ENCODE measurements around the gene UBB. TPM values are rescaled to one million over a fixed set of nuclear protein-coding genes. Genes with fewer than 3 reads are reported as not detected.

The UBB gene
- total RNA-seq, 1 experiment from 2014 or later = 2,378 TPM

- TF ChIP-seq MAX (IDR thresholded peaks at IDR 0.05) (no peak), CTCF (IDR thresholded peaks at IDR 0.05 in 2 of 3, conservative IDR thresholded peaks at IDR 0.05 in 1 of 3; ENCODE audit: borderline replicate concordance in 1 of 3, insufficient read depth in 1 of 3, low read depth in 2 of 3, low read length in 2 of 3) (no peak), SIN3A (IDR thresholded peaks at IDR 0.05; ENCODE audit: low read depth) (no peak), EGR1 (IDR thresholded peaks at IDR 0.05; ENCODE audit: low read depth) (no peak), ATF3 (IDR thresholded peaks at IDR 0.05) (no peak), FOSL1 (IDR thresholded peaks at IDR 0.05; ENCODE audit: low read depth) (no peak), RAD21 (IDR thresholded peaks at IDR 0.05; ENCODE audit: low read depth) (no peak), TCF7L2 (IDR thresholded peaks at IDR 0.05; ENCODE audit: borderline replicate concordance, extremely low read depth, insufficient read depth, insufficient read length) (no peak)
Observed at GRCh38 chr17:16345565-16345964, 35.3 kb upstream of the UBB start (continued).

- Histone ChIP-seq H2AFZ (ENCODE audit: low read depth, low read length, poor library complexity, severe bottlenecking) (no peak overlapping the region), H3K4me2 (ENCODE audit: low read length) (no peak overlapping the region), H3K4me1 (ENCODE audit: control insufficient read depth in 1 of 2, insufficient read depth in 2 of 2, low read length in 2 of 2) (peaks cover 7 to 9% of the 10 kb centered on the region in 2 experiments), H4K20me1 (ENCODE audit: insufficient read depth) (peaks cover 4% of the 10 kb centered on the region; the same call in 1 of the 2 replicates), H3K27me3 (ENCODE audit: insufficient read depth, low read length) (no peaks in the 10 kb centered on the region), H3K9me2 (ENCODE audit: insufficient read depth) (no peaks in the 10 kb centered on the region), H3K36me3 (ENCODE audit: control insufficient read depth in 1 of 2, insufficient read depth in 2 of 2, low read length in 2 of 2) (peaks cover 13 to 19% of the 10 kb centered on the region in 2 experiments; a peak in 3 of 4 replicates), H3K9ac (ENCODE audit: low read length) (no peak overlapping the region), H3K79me2 (ENCODE audit: insufficient read depth, low read length) (peaks cover 27% of the 10 kb centered on the region), H3K9me3 (ENCODE audit: control insufficient read depth in 1 of 2, insufficient read depth in 1 of 2, low read depth in 1 of 2, low read length in 2 of 2) (no peaks in the 10 kb centered on the region), H3K27ac (ENCODE audit: low read depth, low read length) (no peak overlapping the region), H3K4me3 (replicated peaks in 1 of 2; ENCODE audit: low read depth in 1 of 2, low read length in 2 of 2) (no peak overlapping the region)
- intact Hi-C loops (cut with micrococcal nuclease) = no loop called here
- DNase-seq (ENCODE audit: low read depth, low spot score) (no peak), ATAC-seq (0 out of 2 replicates have a peak, but pooled peaks have one; percentile 13)
- TF ChIP-seq ZNF274 (IDR thresholded peaks at IDR 0.05; ENCODE audit: low read depth, low read length) (no peak), CEBPB (IDR thresholded peaks at IDR 0.05; ENCODE audit: low read depth) (no peak), ZBTB33 (IDR thresholded peaks at IDR 0.05; ENCODE audit: extremely low read depth, insufficient replicate concordance, low read length) (no peak), ELF1 (IDR thresholded peaks at IDR 0.05; ENCODE audit: borderline replicate concordance, low read depth) (no peak), ATF3 (IDR thresholded peaks at IDR 0.05) (no peak), FOSL1 (IDR thresholded peaks at IDR 0.05; ENCODE audit: low read depth) (no peak), EGR1 (IDR thresholded peaks at IDR 0.05; ENCODE audit: low read depth) (no peak)
- no TSS peak for BruUV-seq (replicated peaks)
- ChIA-PET POLR2A (no interaction called here), CTCF (no interaction called here), RAD21 (ENCODE audit: low non-redundant PET in 1 of 2, low total read pairs in 2 of 2, uncharacterized antibody in 2 of 2, unreplicated experiment in 2 of 2) (interaction anchor here in 1 of 2 experiments (1.2 kb wide), 1 partner anchor 60 kb away, joined by 3 read pairs; no protein-coding TSS in a partner anchor)
Observed at GRCh38 chr17:16346721-16347271, 34.1 kb upstream of the UBB start.
